Gastroesophageal sphincter (tissue), 4 donors: ENCODE data around the gene RBM12. TPM values are rescaled to one million over a fixed set of nuclear protein-coding genes. Genes with fewer than 3 reads are reported as not detected.

Experiments used
- ATAC-seq: fragments of 150-250 bp; one replicate; pipeline ENCODE4 v1.9.1; 2016; ENCODE audit warnings: mild to moderate bottlenecking, moderate library complexity
- H3K27ac ChIP-seq, 4 donors: fragments of 200-600 bp; sonication (generic) in 3 of 4; 1 replicate in 3 of 4; 2 replicates in 1 of 4; pipeline ENCODE4 v1.5.1; 2016 to 2019
- H3K27me3 ChIP-seq: fragments of 200-600 bp; sonication (generic); one replicate; pipeline ENCODE4 v1.5.1; 2019
- H3K36me3 ChIP-seq, 2 donors: fragments of 200-600 bp; sonication (generic); one replicate each; pipeline ENCODE4 v1.5.1; 2019; ENCODE audit warnings: control low read depth in 1 of 2
- H3K4me1 ChIP-seq, 3 donors: fragments of 200-600 bp; sonication (generic); 1 replicate in 2 of 3; 2 replicates in 1 of 3; pipeline ENCODE4 v1.5.1; 2016 to 2019; ENCODE audit warnings: control low read depth in 2 of 3
- H3K4me3 ChIP-seq, 2 donors: fragments of 200-600 bp; sonication (generic); one replicate each; pipeline ENCODE4 v1.5.1; 2019; ENCODE audit warnings: mild to moderate bottlenecking in 1 of 2, moderate library complexity in 1 of 2
- H3K9me3 ChIP-seq, 3 donors: fragments of 200-600 bp; sonication (generic); one replicate each; pipeline ENCODE4 v1.5.1; 2017 to 2019; ENCODE audit warnings: control low read depth in 2 of 3
- CTCF ChIP-seq, 4 experiments: fragments of 200-600 bp in 2 of 4; fragments of 450-650 bp in 2 of 4; sonication (generic) in 1 of 4; IDR thresholded peaks; one replicate each; pipeline ENCODE4 v1.5.1; 2017 to 2019; ENCODE audit warnings: antibody characterized with exemption in 4 of 4, mild to moderate bottlenecking in 2 of 4, moderate library complexity in 2 of 4
- EP300 ChIP-seq: sonication (generic); formaldehyde crosslinking; IDR thresholded peaks from one replicate; pipeline ENCODE4 v1.6.1; 2017; ENCODE audit warnings: antibody characterized with exemption, mild to moderate bottlenecking
- POLR2A ChIP-seq, 2 donors: fragments of 450-650 bp; IDR thresholded peaks; one replicate each; pipeline ENCODE4 v1.6.1; 2017; ENCODE audit warnings: antibody characterized with exemption in 2 of 2, mild to moderate bottlenecking in 2 of 2, moderate library complexity in 1 of 2
- POLR2AphosphoS5 ChIP-seq: sonication (generic); formaldehyde crosslinking; IDR thresholded peaks from one replicate; pipeline ENCODE4 v1.6.1; 2017; ENCODE audit warnings: antibody characterized with exemption
- WGBS, 2 donors: methylation state at CpG; one replicate each; pipeline ENCODE4 v1.1.5; 2018; ENCODE audit warnings: low coverage in 1 of 2; 5-methylcytosine and 5-hydroxymethylcytosine counted together
- total RNA-seq, 4 donors: library from RNA; depleted of rRNA; stranded (reverse); fragments of >200 nt; gene quantifications; one replicate each; pipeline ENCODE4 v1.1.0, GENCODE V29; 2016

Gene RBM12
- total RNA-seq, 4 donors from 2014 or later, result 18.9 to 36.3 (median 29.5) TPM

DNA sequence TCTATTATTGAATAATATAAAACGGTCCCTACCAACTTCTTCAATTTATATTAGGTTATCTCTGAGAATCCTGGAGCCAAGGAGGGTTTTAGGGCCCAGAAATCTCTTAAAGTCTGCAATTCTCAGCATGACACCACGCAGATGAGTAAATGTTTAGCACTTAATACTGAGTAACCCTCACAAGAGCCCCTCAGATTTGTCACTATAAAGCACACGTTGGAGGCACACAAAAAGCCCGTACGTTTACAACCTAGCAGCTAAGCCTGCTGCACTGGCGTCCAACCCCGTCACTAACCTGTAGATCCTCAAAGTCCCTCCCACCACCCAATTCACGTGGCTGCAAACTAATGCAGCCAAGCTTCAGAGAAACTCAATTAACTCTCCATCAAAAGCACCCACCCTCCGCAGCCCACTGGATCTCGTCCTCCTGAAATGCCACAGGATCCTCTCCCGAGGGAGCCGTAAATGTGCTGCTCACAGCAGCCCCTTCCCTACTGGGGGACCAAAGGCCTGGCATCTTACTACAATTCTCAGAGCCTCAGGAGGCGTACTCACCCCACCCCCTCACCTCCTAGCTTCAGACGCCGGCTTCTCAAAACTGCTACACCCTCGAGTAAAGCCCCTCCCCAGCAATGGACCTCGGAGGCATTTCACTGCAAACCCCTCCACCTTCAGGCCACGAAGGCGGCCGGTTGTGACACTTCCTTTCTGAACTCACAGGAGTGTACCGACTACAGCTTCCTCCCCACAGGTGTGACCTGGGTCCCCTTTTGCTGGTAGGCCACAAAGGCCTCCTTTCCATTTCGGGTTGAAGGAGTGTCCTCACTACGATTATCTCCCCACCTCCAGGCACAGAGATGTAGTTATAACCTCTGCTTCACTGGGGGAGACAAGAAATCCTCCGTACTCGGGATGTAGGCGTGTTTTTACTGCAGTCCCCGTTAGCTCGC is 909 bp downstream of the RBM12 start:
- H3K4me3 ChIP-seq, result peak overlapping the region; percentile 78 to 81
- 0% methylated on average over 14 to 27 of the region's 28 CpGs for WGBS, 2 donors
- peak; percentile 6 for ATAC-seq

DNA sequence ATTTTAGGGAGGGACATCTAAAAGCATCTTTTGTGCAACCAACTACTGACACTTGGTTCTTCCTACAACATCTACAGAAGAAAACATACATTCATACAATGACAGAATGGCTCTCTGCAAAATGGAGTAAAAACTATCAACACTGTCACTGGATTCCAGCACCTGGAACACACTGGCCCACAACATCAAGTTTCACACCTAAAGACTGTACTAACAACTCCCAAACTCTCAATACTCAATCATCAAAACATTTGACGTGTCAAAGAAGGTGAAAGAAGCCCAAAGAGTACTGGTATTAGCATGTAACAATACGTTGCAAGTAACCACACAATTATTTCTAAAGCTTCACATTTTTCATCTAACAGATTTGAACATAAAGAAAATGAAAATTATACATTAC is 2.1 kb downstream of the RBM12 start:
- Histone ChIP-seq H3K9me3 (no peaks in the 10 kb centered on the region), H3K4me3 (peak overlapping the region in 1 of 2 donors; percentile 81), H3K36me3 (peaks cover 0 to 1% of the 10 kb centered on the region in 2 donors), H3K4me1 (peaks cover 3 to 63% (median 19%) of the 10 kb centered on the region in 3 donors), H3K27ac (peak overlapping the region in 1 of 4 donors; percentile 12), H3K27me3 (no peaks in the 10 kb centered on the region)
- WGBS, 2 donors, result 16 to 20% methylated on average over 2 of the region's 2 CpGs
- ATAC-seq, result no peak
- TF ChIP-seq POLR2A (IDR thresholded peaks at IDR 0.05), result no peak
- no peak for TF ChIP-seq CTCF (IDR thresholded peaks at IDR 0.05)
- no peak for TF ChIP-seq EP300
- TF ChIP-seq POLR2AphosphoS5, result no peak

More for the DNA sequence above, 909 bp downstream of the RBM12 start:
- TF ChIP-seq POLR2AphosphoS5 (no peak), EP300 (no peak), POLR2A (IDR thresholded peaks at IDR 0.05) (no peak), CTCF (IDR thresholded peaks at IDR 0.05) (no peak)
- no peaks in the 10 kb centered on the region for H3K9me3 ChIP-seq
- no peaks in the 10 kb centered on the region for H3K27me3 ChIP-seq
- H3K4me1 ChIP-seq, result peaks cover 3 to 50% (median 14%) of the 10 kb centered on the region in 3 donors
- H3K27ac ChIP-seq, result peak overlapping the region; percentile 92 to 100 (median 98)
- peaks cover 0 to 12% of the 10 kb centered on the region in 2 donors for H3K36me3 ChIP-seq

- Histone ChIP-seq H3K27ac (peak overlapping the region in 2 of 4 donors; percentile 12 to 23), H3K4me1 (peaks cover 3 to 69% (median 22%) of the 10 kb centered on the region in 3 donors), H3K4me3 (peak overlapping the region in 1 of 2 donors; percentile 81), H3K9me3 (no peaks in the 10 kb centered on the region), H3K27me3 (no peaks in the 10 kb centered on the region), H3K36me3 (no peaks in the 10 kb centered on the region)
- TF ChIP-seq CTCF (IDR thresholded peaks at IDR 0.05), result no peak
- no peak for TF ChIP-seq POLR2AphosphoS5
- TF ChIP-seq POLR2A (IDR thresholded peaks at IDR 0.05), result no peak
- no peak for TF ChIP-seq EP300
- no peak for ATAC-seq
- WGBS, 2 donors, result 23 to 25% methylated on average over 3 of the region's 3 CpGs
These were observed 2.8 kb downstream of the RBM12 start for GRCh38 chr20:35661908-35662307.

DNA sequence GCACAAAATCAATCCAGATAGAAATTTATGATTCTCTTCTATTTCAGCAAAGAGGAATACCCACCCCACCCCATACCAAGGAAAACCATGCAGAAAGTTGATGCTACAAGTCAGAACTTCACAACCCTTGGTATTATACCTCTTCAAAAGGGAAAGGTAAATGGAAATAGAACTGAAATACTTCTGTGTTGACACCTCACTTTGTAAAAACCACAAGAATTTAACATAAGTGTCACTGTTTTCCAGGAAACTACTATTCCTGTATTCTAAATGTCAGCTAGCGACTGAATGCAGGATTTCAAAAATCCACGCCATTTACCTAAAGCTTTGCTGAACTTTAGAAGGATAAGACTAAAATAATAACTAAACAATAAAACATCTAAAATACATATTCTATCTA is 3.6 kb downstream of the RBM12 start:
- Histone ChIP-seq H3K27ac (no peak overlapping the region), H3K36me3 (no peaks in the 10 kb centered on the region), H3K9me3 (no peaks in the 10 kb centered on the region), H3K4me3 (no peak overlapping the region), H3K27me3 (no peaks in the 10 kb centered on the region), H3K4me1 (peaks cover 3 to 78% (median 22%) of the 10 kb centered on the region in 3 donors)
- TF ChIP-seq EP300 (no peak), POLR2AphosphoS5 (no peak), CTCF (IDR thresholded peaks at IDR 0.05) (no peak), POLR2A (IDR thresholded peaks at IDR 0.05) (no peak)
- WGBS, 2 donors, result 58 to 86% methylated on average over 2 of the region's 2 CpGs
- ATAC-seq, result no peak
